ENCODE data around the gene FSIP1.

The FSIP1 gene

DNA sequence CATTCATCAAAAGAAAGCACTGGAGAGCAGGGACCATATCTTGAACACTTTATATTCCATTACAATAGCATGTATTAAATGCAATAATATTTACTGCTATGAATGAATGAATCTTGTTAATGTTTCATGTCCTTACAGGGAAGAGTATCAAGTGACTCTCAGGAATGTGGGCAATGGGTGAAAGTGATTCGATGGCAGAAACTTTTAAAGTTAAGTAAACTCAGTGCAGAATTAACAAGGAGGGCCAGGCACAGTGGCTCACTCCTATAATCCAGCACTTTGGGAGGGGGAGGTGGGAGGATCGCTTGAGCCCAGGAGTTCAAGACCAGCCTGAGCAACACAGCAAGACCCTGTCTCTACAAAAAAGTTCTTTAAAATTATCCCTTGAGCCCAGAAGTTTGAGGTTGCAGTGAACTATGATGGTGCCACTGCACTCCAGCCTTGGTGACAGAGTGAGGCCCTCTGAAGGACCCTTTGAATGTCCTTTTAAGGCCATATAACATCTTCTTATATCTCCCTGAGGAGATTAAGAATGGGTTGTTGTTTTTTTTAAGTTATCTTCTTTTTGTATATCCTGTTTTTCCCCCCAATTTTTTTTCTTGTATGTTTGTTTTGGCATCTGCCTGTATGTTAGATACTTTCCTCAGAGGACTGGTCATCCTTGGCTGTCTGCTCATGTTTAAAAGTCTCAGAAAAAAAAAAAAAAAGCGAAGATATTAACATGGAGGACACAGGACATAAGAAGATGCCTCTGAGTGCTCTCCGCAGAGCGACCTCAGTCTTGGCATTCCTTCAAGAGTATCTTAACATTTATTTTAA, 9.6 kb upstream of the FSIP1 start:
- DNase-seq (ENCODE audit: low read depth): no peak

DNA sequence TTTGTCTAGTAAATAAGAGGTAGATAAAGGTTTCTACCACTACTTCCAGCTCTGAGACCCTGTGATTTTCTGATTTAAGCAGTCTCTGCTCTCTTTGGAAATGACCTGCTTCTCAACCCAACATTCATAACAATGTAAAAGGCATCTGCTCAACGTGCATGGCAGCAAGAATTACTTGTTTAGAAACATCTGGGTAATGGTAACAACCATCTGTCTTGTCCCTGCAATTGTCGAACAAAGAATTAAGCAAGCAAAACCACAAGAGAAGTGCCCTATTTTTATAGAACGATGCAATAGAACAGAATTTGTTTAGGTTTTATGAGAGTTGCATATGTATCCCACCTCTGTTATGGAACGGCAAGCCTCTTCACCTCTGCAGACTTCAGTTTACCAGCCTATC, 7.1 kb upstream of the FSIP1 start:
- DNase-seq (ENCODE audit: low read depth): no peak

DNA sequence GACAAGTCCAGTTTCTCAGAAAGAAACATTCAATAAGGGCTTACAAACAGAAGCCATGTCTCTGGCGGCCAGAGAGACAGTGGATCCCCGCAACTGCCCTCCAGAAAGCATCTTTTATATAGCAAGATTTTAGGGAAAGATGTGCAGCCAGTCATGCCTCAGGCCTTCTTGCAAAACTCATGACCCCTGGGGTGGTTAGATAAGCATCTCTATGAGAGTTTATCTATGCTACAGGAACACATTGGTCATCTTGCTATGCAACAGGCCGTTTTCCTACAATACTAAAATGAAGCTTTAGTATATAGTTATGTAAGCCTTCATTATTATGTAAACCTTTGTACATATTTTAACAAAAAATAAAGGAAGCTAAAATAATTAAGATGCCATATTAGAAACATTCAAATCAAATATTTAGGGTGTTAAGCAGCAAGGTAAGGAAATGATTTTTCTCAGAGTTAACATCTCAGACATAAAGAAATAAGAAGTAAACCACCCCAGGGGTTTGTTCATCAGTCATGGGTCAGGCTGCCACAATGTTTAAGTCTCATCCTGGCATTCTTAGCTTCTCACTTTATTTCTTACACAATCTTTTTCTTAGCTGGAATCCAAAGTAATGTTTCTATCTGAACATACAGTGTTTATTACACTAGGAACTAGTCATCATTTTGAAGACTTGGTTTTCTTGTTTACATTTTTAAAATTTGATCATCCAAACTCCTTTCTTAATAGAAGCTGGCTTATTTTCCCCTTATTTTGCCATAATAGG, 6.3 kb upstream of the FSIP1 start:
- no peak for DNase-seq (ENCODE audit: low read depth)

DNA sequence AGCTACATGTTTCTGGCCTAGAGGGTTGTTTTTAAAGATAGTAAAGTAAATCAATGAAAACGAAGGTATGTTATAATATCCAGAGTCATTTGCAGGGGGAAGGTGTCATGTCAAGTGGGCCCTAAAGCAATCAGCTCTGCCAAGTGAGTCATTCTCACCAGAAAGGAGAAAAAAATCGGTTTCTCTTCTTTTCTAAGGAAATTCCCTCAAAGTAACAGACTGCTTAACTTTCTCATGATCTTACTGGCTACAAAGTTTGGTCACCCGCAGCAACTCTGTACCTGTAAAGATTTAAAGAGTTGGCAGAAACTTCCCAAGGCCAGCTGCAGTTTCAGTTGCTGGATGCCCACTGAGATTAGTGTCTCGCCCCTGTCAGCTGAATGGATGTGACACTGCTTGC, 5.5 kb upstream of the FSIP1 start:
- DNase-seq (ENCODE audit: low read depth): no peak

DNA sequence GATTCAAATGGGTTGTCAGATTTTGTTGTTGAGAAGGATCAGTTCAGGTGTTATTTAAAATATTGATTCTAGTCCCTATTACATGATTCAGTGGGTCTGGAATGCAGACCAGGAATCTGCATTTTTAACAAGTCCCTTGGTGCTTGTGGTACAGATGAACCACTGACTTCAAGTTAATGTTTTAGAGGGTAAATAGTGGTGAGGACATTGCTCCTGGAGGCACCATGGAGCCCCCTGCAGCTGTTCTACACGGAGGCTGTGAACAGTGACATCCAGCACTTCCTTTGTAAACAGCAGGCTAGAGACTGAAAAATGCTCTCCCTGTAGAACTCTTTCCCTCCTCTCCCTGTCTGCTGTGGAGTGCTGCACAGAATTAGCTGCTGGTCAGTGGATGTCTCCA, 4.8 kb upstream of the FSIP1 start:
- no peak for DNase-seq (ENCODE audit: low read depth)

DNA sequence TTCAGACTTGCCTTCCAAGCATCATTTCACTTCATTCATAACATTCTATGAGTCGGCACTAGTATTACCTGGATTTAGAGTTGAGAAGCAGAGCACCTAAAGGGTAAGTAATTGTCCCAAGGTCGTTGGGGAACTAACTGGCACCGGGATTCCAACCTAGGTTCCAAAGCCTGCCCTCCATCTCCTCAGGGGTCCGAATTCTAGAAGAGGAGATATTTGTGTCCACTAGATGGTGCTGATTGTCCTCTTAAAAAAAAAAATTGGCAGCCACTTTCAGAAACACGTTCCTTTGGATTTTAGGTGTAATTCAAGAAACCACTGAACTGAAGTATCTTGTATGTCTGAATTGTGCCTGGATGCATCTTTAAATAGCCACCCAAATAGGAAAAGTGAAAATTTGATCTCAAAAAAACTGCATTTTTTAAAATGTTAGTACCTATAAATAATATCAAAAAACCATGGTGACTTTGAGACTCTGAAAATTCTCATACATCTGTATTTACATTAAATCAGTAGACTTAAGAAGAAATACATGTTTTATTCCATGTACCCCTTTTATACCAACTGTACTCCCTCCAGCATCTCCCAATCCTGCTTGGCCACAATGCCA, 3.9 kb upstream of the FSIP1 start:
- no peak for DNase-seq (ENCODE audit: low read depth)

DNA sequence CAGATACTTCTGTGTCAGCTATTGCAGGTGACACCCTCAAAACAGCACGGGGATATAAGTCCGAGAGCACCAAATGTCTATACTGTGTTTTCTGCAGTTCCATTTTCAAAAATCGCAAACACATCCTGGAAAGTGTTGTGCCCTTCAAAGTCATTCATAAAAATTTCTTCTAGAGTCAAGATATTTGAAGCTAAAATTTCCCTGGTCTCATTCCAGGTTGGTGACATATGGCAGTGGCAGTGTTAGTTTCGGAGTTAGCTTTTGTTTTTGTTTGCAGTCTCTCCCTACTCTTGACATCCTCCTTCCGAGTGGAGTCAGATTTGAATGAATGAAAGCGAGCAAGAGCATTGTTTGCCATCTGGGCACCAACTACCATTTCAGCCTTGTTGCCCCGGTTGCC, 3.2 kb upstream of the FSIP1 start:
- no peak for DNase-seq (ENCODE audit: low read depth)

DNA sequence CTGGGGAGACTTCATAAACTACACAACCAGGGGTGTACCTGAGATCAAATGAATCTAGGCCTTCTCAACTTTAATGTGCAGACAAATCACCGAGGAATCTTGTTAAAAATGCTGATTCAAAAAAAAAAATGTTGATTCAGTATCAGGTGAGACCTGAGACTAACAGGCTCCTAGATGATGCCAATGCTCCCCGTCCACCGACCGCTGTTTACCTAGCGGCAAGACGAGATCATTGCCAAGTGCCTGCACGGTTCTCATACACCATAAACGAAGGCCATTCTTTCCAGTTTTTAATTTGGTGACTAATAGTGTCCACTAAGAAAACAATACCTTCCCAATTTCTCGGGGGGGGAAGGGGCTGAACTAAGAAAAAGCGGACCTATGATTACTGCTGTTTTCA, 2.5 kb upstream of the FSIP1 start:
- no peak for DNase-seq (ENCODE audit: low read depth)

DNA sequence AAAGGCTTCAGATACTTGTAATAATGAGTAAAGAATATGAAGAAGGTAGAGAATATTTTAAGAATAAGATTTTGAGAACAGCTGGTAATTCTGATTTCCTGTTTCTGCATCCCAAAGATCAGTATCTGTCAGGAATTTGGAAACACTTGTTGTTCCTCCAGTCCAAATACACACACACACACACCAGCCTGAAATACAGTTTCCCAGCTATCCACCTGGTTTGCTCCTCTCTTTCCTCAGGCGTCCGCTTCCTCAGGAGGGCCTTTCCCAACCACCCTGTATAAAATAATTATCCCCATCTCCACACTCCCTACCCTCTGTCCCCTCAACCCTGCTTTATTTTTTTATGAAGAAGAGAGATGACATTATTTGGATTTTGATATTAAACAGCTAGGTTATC, 2.0 kb upstream of the FSIP1 start:
- DNase-seq (ENCODE audit: low read depth): no peak

DNA sequence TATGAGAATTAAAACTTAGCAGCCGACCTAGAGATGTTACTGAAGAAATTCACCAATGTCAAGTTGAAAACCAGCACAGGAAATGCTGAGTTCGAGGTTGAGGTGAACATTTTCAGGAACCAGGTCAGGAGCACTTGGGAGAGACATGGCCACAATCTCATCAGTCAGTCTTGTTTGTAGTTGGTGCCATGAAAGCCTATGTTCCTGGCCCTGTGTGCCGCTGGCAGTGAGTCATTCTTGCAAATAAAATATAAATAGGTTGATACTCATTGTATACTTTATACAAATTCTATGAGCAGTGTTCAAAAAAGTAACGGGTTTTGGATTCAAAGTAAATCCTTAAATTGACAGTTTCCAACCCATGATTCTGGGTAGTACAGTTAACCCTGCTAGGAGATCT, 1.5 kb upstream of the FSIP1 start:
- no peak for DNase-seq (ENCODE audit: low read depth)

DNA sequence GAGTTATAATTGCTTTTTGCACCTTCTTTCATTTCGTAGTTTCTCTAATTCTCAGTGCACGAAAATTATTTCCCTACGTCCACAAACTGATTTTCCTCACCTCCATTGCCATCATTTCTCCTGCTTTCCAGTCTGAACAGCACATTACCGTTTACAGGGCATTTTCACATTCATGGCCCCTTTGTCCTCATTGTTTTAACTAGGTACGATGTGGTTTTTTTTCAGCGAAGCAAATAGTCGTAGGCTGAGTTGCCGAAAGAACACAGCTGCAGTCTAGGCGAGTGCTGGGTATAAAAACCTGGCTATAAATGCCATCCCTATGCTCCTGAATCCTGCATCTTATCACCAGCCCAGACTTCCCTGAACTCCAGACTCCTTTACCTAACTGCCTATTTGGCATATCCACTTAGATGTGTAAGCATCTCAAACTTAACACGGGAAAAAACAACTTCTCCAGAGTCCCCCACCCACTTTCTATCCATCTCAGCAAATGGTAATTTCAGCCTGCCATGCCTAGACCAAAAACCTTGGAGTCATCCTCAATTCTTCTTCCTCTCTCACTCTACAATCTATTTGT, 691 bp upstream of the FSIP1 start:
- DNase-seq (ENCODE audit: low read depth): no peak

DNA sequence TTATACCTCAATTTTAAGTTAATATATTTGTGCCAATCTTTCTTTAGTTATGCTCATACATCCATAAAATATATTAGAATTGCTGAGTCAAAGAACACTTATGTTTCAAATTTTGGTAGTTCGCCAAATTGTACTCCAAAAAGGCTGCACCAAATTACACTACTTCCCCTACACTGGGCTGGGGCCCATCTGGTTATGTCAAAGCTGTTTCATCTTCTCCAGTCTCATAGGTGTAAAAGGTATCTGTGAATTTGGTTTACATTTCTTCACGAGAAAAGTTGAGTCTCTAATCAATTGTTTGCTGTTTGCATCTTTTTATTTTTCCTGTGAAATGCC, 706 bp downstream of the FSIP1 start:
- no peak for DNase-seq (ENCODE audit: low read depth)

DNA sequence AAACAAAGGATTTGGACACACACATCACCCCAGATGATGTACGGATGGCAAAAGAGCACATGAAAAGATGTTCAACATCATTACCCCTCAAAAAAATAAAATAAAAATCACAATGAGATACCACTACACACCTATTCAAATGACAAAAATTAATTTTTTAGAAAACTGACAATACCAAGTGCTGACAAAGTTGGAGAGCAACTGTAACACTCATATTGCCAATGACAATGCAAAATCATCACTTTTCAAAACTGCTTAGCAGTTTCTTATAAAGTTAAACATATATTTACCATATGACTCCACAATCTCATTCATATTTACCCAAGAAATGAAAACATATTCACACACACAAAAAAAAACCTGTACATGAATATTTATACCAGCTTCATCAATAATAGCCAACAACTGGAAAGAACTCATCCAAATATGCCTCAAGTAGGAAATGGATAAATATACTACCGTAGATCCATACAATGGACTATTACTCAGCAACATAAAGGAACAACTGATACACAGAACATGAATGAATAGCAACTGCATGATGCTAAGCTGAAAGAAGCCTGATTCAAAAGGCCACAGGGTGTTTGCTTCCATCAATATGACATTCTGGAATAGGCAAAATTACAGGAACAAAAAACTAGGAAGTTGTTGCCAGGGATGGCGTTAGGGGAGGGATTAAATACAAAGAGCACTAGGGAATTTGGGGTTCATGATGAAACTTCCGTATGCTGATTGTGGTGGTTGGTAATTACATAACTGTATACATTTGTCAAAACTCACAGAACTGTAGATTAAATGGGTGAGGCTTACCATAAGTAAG, 1.3 kb downstream of the FSIP1 start:
- DNase-seq (ENCODE audit: low read depth): no peak

DNA sequence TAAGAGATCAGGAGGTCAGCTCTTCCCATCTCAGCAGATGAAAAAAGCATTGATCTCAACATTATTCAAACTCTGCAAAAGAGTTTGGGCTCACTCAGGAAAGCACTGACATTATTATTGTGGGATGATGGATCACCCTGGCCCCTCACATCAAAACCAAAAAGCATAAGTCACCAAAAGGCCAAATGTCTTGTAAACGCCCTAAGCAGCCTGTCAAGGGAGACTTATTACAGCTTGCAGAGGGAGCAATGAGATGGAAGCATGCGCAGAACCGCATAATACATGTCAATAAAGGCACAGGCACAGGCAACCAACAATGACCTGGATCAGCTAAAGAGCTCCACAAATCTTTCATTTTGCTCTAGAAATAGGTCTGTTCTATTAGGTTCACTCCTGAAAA, 4.6 kb downstream of the FSIP1 start:
- no peak for DNase-seq (ENCODE audit: low read depth)

DNA sequence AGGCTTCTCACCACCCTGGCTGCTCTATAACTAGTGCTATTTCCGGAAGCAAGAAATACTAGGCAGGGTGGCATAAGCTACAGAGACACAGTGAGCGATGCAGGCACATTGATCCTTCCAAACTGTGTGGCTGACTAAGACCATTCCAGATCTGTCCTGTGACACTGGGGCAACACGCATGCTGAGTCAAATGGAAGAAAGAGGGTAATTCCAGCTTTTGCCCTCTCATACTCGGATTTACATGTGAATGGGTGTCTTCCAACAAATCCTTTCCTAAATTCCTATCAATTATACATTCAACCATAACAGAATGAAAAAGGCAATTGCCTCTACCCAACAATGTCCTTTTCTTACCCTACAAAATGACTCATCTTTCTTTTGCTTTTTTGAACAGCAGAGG, 5.1 kb downstream of the FSIP1 start:
- no peak for DNase-seq (ENCODE audit: low read depth)

DNA sequence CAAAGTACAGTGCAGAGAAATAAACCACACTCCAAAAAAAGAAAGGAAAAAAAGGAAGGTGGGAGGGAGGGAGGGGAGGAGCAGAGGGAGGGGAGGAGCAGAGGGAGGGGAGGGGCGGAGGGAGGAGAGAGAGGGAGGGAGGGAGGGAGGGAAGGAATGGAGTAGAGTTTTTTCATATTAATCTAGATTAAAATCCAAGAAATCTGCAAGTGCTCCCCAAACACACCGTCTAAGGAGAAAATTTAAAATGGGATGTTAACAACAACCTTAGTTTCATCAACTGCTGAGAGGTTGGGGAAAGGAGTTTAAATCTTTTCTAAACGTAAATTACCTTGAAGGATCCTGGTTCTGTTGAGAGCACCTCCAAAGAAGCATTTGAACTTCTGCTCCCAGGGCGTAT, 6.6 kb downstream of the FSIP1 start:
- DNase-seq (ENCODE audit: low read depth): no peak

DNA sequence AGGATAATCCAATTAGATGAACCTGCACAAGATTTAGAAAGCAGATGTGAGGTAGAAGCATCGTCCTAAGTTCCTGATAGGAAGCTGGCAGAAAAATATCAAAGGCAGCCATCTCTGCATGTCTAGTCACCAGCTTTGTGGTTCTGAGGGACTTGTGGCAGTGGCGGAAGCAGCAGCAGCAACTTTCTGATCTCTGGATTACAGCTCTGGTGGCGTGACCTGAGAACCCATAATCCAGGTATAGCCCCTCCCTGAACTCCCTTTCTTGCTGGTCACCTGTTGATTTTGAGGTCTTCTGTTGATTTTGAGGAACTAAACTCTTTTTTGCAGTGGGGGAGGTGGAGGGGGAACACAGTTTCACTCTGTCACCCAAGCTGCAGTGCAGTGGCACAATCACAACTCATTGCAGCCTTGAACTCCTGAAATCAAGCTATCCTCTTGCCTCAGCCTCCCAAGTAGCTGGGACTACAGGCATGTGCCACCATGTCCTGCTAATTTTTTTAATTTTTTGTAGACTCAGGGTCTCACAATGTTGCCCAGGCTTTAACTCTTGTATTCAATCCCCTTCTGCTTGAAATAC, 7.9 kb downstream of the FSIP1 start:
- no peak for DNase-seq (ENCODE audit: low read depth)

DNA sequence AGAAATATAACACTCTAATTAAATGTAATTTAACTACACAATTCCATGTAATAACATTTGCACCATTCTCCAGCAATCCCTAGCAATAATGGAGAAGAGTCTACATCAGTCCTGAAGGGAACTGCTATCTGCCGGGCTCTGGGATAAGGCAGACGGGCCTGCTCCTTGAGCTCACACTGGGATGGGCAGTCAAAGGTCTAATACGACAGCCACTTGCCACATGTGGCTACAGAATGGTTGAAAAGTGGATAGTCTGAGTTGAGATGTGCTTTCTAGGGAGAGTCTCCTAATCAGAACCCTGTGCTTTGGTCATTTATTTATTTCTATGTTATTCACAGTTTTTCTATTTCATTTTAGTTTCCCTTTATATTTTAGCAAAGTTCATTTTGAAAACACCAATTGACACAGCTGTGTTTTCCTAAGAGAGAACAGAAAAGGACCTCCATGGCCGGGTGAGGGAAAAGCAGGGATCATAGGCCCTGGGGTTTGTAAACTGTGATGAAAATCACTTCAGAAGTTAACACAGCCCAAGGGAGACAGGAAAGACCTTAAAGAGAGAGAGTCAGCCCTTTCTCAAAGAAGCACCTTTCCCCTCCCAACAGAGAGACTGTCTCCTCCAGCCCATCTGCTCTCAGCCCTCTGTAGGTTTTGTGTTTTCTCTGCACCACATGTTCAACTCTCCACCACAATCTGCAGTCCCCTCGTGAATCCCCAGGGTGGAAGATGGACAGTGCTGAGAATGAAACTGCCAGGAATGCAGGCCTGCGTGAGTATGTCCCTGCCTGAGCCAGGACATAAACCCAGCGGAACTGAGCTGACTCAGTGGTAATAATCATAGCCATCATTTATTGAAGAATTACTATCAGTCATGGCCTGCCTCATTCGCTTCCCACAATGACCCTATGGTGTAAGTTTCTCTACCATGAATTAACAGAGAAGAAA, 11.6 kb downstream of the FSIP1 start:
- peak; percentile 96 for DNase-seq (ENCODE audit: low read depth)

DNA sequence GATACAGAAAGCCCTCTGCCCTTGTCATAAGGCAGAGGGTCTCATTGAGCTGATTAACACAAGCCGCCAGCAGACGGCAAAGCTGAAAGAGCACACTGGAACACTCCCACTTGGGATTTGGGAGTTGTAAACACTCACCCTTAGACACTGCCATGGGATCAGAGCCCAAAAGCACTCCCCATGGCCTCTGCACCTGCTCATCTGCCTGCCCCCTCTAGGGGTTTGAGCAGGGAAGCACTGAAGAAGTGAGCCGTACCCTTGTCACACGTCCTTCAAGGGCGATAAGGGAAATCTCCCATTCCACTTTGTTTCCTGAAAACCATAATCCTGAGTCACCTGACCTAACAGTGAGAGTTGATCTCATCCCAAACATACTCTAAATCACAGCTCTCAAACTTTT, 14.7 kb downstream of the FSIP1 start:
- DNase-seq (ENCODE audit: low read depth): no peak

DNA sequence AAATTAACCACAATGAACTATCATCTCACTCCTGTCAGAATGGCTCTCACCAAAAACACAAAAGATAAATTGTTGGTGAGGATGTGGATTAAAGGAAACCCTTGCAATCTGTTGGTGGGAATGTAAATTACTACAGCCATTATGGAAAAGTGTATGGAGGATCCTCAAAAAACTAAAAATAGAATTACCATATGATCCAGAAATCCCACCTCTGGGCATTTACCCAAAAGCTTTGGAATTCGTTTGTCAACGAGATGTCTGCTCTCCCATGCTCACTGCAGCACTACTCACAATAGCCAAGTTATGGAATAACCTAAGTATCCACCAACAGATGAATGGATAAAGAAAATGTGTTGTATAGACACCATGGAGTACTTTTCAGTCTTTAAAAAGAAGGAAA, 21.6 kb downstream of the FSIP1 start:
- no peak for DNase-seq (ENCODE audit: low read depth)

Data from GM04504 (cell line).